RWPE1 (cell line): ENCODE measurements around the gene GRK3.
"Not testable (repeated sequence)": the region's sequence is repeated elsewhere in the genome, so short reads cannot be mapped to it uniquely, and the experiment has no call there.

Experiments used
- CTCF ChIA-PET: fragments of 350-600 bp; sonication (Branson Sonifier 250); formaldehyde crosslinking; extraction: SDS; loops from one replicate; lab custom pipeline; 2021; lab: Yijun Ruan, JAX
- POLR2A ChIA-PET: fragments of 400-600 bp; formaldehyde crosslinking; extraction: SDS; loops from one replicate; lab custom pipeline; 2020; ENCODE audit warnings: antibody characterized with exemption; ENCODE audit not compliant: low non-redundant PET; lab: Yijun Ruan, JAX
- DNase-seq: peaks from one replicate; pipeline ENCODE4 v3.0.0; 2012; ENCODE audit warnings: low spot score
- H3K27ac ChIP-seq: fragments of 450-650 bp; 2 replicates; pipeline ENCODE4 v1.5.1; 2017
- CTCF ChIP-seq: fragments of 450-650 bp; conservative IDR thresholded peaks from 2 replicates; pipeline ENCODE4 v1.5.1; 2017; ENCODE audit warnings: low read depth, mild to moderate bottlenecking

The GRK3 gene

GRCh38 chr22:25582946-25583345 lies 18.5 kb downstream of the GRK3 start:
- no peak overlapping the region for H3K27ac ChIP-seq
- ChIA-PET CTCF (interaction anchor here (0.6 kb wide), 1 partner anchor 192 kb away, joined by 6 read pairs; no protein-coding TSS in a partner anchor), POLR2A (no interaction called here)

GRCh38 chr22:25584993-25585392 lies 20.5 kb downstream of the GRK3 start:
- CTCF ChIA-PET, POLR2A ChIA-PET, DNase-seq, H3K27ac ChIP-seq: not testable (repeated sequence)

More at GRCh38 chr22:25582946-25583345, 18.5 kb downstream of the GRK3 start:
- TF ChIP-seq CTCF, result no peak
- DNase-seq, result no peak

- DNase-seq, H3K27ac ChIP-seq, CTCF ChIA-PET, POLR2A ChIA-PET: not testable (repeated sequence)
Measured at GRCh38 chr22:25589664-25590063, 25.2 kb downstream of the GRK3 start.

- H3K27ac ChIP-seq, DNase-seq, CTCF ChIA-PET, POLR2A ChIA-PET: not testable (repeated sequence)
Measured at GRCh38 chr22:25593323-25593722, 28.8 kb downstream of the GRK3 start.

- TF ChIP-seq CTCF, result no peak
- no peak for DNase-seq
- CTCF ChIA-PET, result no interaction called here
- H3K27ac ChIP-seq, result no peak overlapping the region
- POLR2A ChIA-PET, result no interaction called here
Measured at GRCh38 chr22:25598609-25599008, 34.1 kb downstream of the GRK3 start.

- TF ChIP-seq CTCF, result no peak
- POLR2A ChIA-PET, result no interaction called here
- CTCF ChIA-PET, result no interaction called here
- no peak for DNase-seq
- no peak overlapping the region for H3K27ac ChIP-seq
Measured at GRCh38 chr22:25602445-25602844, 38.0 kb downstream of the GRK3 start.

- CTCF ChIA-PET, result no interaction called here
- POLR2A ChIA-PET, result no interaction called here
- no peak overlapping the region for H3K27ac ChIP-seq
- TF ChIP-seq CTCF, result no peak
- DNase-seq, result no peak
Measured at GRCh38 chr22:25602916-25603315, 38.4 kb downstream of the GRK3 start.

GRCh38 chr22:25605146-25605545 lies 40.7 kb downstream of the GRK3 start:
- DNase-seq, H3K27ac ChIP-seq, POLR2A ChIA-PET, CTCF ChIA-PET: not testable (repeated sequence)

GRCh38 chr22:25605565-25605964 lies 41.1 kb downstream of the GRK3 start:
- DNase-seq, H3K27ac ChIP-seq, POLR2A ChIA-PET, CTCF ChIA-PET: not testable (repeated sequence)

- POLR2A ChIA-PET, DNase-seq, H3K27ac ChIP-seq, CTCF ChIA-PET: not testable (repeated sequence)
Measured at GRCh38 chr22:25611284-25611683, 46.8 kb downstream of the GRK3 start.

- CTCF ChIA-PET, POLR2A ChIA-PET, DNase-seq, H3K27ac ChIP-seq: not testable (repeated sequence)
Measured at GRCh38 chr22:25613131-25613530, 48.7 kb downstream of the GRK3 start.

- H3K27ac ChIP-seq, POLR2A ChIA-PET, CTCF ChIA-PET, DNase-seq: not testable (repeated sequence)
Measured at GRCh38 chr22:25613558-25613957, 49.1 kb downstream of the GRK3 start.

- CTCF ChIA-PET, H3K27ac ChIP-seq, DNase-seq, POLR2A ChIA-PET: not testable (repeated sequence)
Measured at GRCh38 chr22:25614791-25615190, 50.3 kb downstream of the GRK3 start.
